Fibroblast of lung (primary cell): Measurements from ENCODE around the gene CST9. TPM values are rescaled to one million over a fixed set of nuclear protein-coding genes. Genes with fewer than 3 reads are reported as not detected.

Source experiments
- DNase-seq, 2 donors: peaks; one replicate each; pipeline versions ENCODE4 v3.0.0 to v3.0.0-alpha.2; 2010; ENCODE audit warnings: low read depth in 2 of 2
- H2AFZ ChIP-seq: 2 replicates; pipeline ENCODE4 v1.5.1; 2012; ENCODE audit warnings: low read length, control low read depth, inconsistent platforms
- H3K27ac ChIP-seq: 2 replicates; pipeline ENCODE4 v1.5.1; 2011; ENCODE audit warnings: low read length, control low read depth; ENCODE audit not compliant: insufficient read depth
- H3K27me3 ChIP-seq: 2 replicates; pipeline ENCODE4 v1.5.1; 2011; ENCODE audit warnings: mild to moderate bottlenecking, low read length; ENCODE audit not compliant: control insufficient read depth, insufficient read depth
- H3K36me3 ChIP-seq: 2 replicates; pipeline ENCODE4 v1.5.1; 2011; ENCODE audit warnings: low read length; ENCODE audit not compliant: control insufficient read depth, insufficient read depth
- H3K4me1 ChIP-seq: 2 replicates; pipeline ENCODE4 v1.5.1; 2011; ENCODE audit warnings: low read length; ENCODE audit not compliant: control insufficient read depth, insufficient read depth; ENCODE audit errors: extremely low read depth
- H3K4me2 ChIP-seq: 2 replicates; pipeline ENCODE4 v1.5.1; 2011; ENCODE audit warnings: low read length, control low read depth; ENCODE audit not compliant: insufficient read depth; ENCODE audit errors: extremely low read depth
- H3K4me3 ChIP-seq, 4 experiments: fragments of 200-600 bp in 1 of 4; sonication (generic) in 1 of 4; replicated peaks in 1 of 4; 2 replicates each; pipeline ENCODE4 v1.5.1; 2011 to 2016; ENCODE audit warnings: low read length in 4 of 4, low read depth in 3 of 4, mild to moderate bottlenecking in 3 of 4, control low read depth in 2 of 4, inconsistent platforms in 1 of 4, mixed read lengths in 1 of 4; ENCODE audit not compliant: insufficient read depth in 1 of 4; ENCODE audit errors: control extremely low read depth in 1 of 4
- H3K79me2 ChIP-seq: 2 replicates; pipeline ENCODE4 v1.5.1; 2012; ENCODE audit warnings: mild to moderate bottlenecking, low read length, inconsistent platforms; ENCODE audit not compliant: control insufficient read depth, insufficient read depth
- H3K9ac ChIP-seq: 2 replicates; pipeline ENCODE4 v1.5.1; 2011; ENCODE audit warnings: mild to moderate bottlenecking, low read length, control low read depth; ENCODE audit not compliant: insufficient read depth
- H3K9me3 ChIP-seq: 2 replicates; pipeline ENCODE4 v1.5.1; 2012; ENCODE audit warnings: low read depth, low read length; ENCODE audit not compliant: control insufficient read depth, insufficient read depth
- H4K20me1 ChIP-seq: 2 replicates; pipeline ENCODE4 v1.5.1; 2011; ENCODE audit warnings: low read length; ENCODE audit not compliant: control insufficient read depth, insufficient read depth; ENCODE audit errors: extremely low read depth
- CTCF ChIP-seq, 2 donors: IDR thresholded peaks in 1 of 2; conservative IDR thresholded peaks in 1 of 2; 1 replicate in 1 of 2; 2 replicates in 1 of 2; pipeline ENCODE4 v1.5.1; 2011 to 2012; ENCODE audit warnings: low read length in 2 of 2, control low read depth in 1 of 2, inconsistent platforms in 1 of 2, low read depth in 1 of 2, mild to moderate bottlenecking in 1 of 2
- EZH2 ChIP-seq: IDR thresholded peaks from 2 replicates; pipeline ENCODE4 v1.5.1; 2012; ENCODE audit warnings: low read length, control low read depth, mild to moderate bottlenecking; ENCODE audit errors: missing control alignments
- polyA plus RNA-seq, 2 donors: library from polyadenylated mRNA; depleted of rRNA in 1 of 2; stranded (reverse) in 1 of 2; unstranded in 1 of 2; fragments of >200 nt; gene quantifications; 2 replicates each; pipeline ENCODE4 v1.2.1, GENCODE V29; 2011 to 2012; ENCODE audit warnings: missing spikeins in 1 of 2
- total RNA-seq: library from RNA; depleted of rRNA; stranded (reverse); fragments of >200 nt; gene quantifications from 2 replicates; pipeline ENCODE4 v1.2.1, GENCODE V29; 2014

Gene CST9
- total and polyA plus RNA-seq, 2 donors (not counting 1 experiment from before 2014, with no cell fraction given) = not detected

- Histone ChIP-seq H2AFZ (no peak overlapping the region), H3K27ac (no peak overlapping the region), H3K9me3 (no peaks in the 10 kb centered on the region), H3K4me2 (no peak overlapping the region), H3K27me3 (no peaks in the 10 kb centered on the region), H3K4me1 (no peaks in the 10 kb centered on the region), H3K9ac (no peak overlapping the region), H4K20me1 (no peaks in the 10 kb centered on the region), H3K79me2 (no peaks in the 10 kb centered on the region), H3K36me3 (no peaks in the 10 kb centered on the region), H3K4me3 (no peak overlapping the region)
- TF ChIP-seq EZH2 (no peak), CTCF (conservative IDR thresholded peaks at IDR 0.05 in 1 of 2, IDR thresholded peaks at IDR 0.05 in 1 of 2; ENCODE audit: low read depth in 1 of 2, low read length in 2 of 2) (no peak)
- no peak for DNase-seq
Measured at GRCh38 chr20:23588434-23589403, 17.0 kb downstream of the CST9 start.

GRCh38 chr20:23587631-23588030, 18.1 kb downstream of the CST9 start:
- Histone ChIP-seq H3K4me2 (no peak overlapping the region), H3K4me3 (no peak overlapping the region), H3K9ac (no peak overlapping the region), H2AFZ (no peak overlapping the region), H3K27ac (no peak overlapping the region), H3K36me3 (no peaks in the 10 kb centered on the region), H3K4me1 (no peaks in the 10 kb centered on the region), H3K27me3 (no peaks in the 10 kb centered on the region), H3K79me2 (no peaks in the 10 kb centered on the region), H3K9me3 (no peaks in the 10 kb centered on the region), H4K20me1 (no peaks in the 10 kb centered on the region)
- no peak for DNase-seq
- no peak for TF ChIP-seq EZH2

- DNase-seq = no peak
- H3K4me1 ChIP-seq = no peaks in the 10 kb centered on the region
- no peaks in the 10 kb centered on the region for H4K20me1 ChIP-seq
- H3K79me2 ChIP-seq = no peaks in the 10 kb centered on the region
- no peak overlapping the region for H2AFZ ChIP-seq
- H3K9ac ChIP-seq = no peak overlapping the region
- no peak overlapping the region for H3K27ac ChIP-seq
- H3K27me3 ChIP-seq = no peaks in the 10 kb centered on the region
- TF ChIP-seq EZH2 (no peak), CTCF (conservative IDR thresholded peaks at IDR 0.05 in 1 of 2, IDR thresholded peaks at IDR 0.05 in 1 of 2; ENCODE audit: low read depth in 1 of 2, low read length in 2 of 2) (no peak)
- H3K36me3 ChIP-seq = no peaks in the 10 kb centered on the region
- H3K4me2 ChIP-seq = no peak overlapping the region
- no peaks in the 10 kb centered on the region for H3K9me3 ChIP-seq
- no peak overlapping the region for H3K4me3 ChIP-seq
Measured at GRCh38 chr20:23586735-23587525, 18.8 kb downstream of the CST9 start.
